Effector CD4-positive, alpha-beta T cell (primary cell): ENCODE data around the gene KPNA1.
"Not testable (repeated sequence)": the region's sequence is repeated elsewhere in the genome, so short reads cannot be mapped to it uniquely, and the experiment has no call there.

Source experiments
- DNase-seq: peaks from one replicate; pipeline ENCODE4 v3.0.0-alpha.2; 2020

KPNA1 gene

DNA sequence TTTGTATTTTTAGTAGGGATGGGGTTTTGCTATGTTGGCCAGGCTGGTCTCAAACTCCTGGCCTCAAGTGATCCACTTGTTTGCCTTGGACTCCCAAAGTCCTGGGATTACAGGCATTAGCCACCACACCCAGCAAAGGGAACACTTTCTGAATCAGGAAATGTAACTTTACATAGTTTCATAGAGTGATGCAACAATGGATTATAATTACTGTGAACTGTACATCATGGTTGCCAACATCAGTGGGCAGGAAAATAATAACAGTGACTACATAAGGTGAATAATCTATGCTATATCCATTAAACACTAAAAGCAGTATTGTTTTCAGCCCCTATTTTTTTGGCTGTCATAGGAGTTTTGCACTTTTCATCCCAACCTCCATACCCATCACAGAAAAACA, 5.0 kb upstream of the KPNA1 start:
- DNase-seq: no peak

DNA sequence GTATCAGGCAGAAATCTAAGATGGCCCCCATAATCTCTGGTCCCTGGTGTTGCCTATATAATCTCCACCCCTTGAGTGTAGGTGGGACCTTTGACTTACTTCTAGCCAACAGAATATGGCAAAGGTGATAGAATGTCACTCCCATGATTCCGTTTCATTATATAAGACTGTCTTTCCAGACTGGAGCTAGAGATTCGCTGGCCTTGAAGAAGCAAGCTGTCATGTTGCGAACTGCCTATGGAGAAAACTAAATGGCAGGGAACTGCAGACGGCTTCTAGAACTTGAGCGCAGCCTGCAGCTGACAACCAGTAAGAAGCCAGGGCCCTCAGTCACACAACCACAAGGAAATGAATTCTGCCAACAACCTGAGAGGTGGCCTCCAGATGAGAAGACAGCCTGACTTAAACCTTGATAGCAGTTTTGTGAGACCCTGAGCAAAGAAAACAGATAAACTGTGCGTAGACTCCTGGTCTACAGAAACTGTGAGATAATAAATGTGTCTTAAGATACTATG, 2.2 kb upstream of the KPNA1 start:
- no peak for DNase-seq

DNA sequence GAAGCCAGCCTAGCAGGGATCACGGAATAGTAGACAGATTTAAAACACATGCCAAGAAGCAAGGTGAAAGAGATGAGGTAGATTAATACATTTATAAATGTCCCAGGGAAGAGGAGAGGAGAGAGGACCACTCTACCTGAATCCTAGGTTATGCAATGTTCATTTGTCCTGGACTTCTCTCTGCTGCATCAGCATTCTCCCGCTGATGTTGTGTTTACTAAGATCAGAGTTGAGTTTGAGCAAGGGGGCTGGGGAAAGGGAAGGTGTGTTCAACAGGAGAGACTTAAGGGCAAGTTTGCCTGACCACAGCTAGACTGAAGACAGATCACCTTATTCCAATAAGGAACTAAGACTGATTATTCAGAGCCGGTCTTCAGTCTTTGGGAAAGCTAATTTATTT, 1.1 kb upstream of the KPNA1 start:
- DNase-seq: no peak

DNA sequence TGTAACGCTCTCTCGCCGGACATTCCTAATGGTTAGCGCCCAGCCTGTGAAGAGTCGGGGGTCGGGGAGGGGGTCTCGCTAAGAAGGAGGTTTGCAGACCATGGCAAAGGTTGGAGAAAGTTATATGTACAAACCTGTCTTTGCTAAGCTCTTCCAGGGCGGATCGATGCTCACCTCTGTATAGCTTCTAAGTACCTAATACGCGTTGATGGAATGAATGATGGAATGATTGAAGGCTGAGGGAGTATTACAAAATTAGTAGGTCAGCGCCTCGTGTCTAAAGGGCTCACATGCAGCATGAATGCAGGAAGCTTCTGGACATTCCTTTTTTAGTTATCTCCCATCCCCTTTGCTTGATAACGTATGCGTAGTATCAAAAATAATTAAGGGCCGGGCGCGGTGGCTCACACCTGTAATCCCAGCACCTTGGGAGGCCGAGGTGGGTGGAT, 305 bp upstream of the KPNA1 start:
- no peak for DNase-seq

DNA sequence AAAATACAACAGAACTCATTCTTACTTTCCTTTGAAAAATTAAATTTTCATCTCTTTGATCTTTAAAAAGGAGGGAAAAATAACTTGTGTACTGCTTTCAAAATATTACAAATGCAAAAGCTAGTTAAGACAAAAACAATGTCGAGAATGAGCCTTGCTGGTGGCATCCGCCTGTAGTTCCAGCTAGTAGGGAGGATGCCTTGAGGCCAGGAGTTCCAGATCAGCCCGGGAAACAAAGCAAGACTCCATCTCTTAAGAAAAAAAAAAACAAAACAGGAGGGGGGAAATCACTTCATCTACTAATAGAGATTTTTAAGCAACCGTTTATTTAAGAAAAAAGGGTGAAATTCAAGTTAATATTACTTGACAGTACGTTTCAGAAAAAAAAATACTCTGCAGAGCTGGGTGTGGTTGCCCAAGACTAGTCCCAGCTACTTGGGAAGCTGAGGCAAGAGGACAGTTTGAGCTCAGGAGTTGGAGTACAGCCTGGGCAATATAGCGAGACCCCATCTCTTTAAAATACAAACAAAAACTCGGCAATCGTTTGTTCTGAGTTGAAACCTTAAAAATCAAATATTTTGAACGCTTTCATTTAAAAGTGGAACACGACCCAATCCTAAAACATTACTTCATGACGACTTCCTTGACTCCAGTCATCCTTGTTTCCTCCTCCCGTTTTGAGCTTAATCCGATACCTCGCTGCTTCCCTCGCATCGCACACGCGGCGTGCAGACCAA, 1.2 kb downstream of the KPNA1 start:
- no peak for DNase-seq

DNA sequence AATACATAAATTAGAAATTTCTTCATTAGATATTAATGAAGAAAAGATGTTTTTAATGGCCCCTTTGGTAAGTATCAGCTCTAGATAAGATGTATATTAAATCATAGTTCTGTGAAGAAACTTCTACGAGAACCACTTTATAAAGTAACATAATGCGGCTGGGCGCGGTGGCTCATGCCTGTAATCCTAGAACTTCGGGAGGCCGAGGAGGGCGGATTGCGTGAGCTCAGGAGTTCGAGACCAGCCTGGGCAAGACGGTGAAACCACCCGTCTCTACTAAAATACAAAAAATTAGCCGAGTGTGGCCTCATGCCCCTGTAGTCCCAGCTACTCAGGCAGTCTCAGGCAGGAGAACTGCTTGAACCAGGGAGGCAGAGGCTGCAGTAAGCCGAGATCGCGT, 2.5 kb downstream of the KPNA1 start:
- no peak for DNase-seq

DNA sequence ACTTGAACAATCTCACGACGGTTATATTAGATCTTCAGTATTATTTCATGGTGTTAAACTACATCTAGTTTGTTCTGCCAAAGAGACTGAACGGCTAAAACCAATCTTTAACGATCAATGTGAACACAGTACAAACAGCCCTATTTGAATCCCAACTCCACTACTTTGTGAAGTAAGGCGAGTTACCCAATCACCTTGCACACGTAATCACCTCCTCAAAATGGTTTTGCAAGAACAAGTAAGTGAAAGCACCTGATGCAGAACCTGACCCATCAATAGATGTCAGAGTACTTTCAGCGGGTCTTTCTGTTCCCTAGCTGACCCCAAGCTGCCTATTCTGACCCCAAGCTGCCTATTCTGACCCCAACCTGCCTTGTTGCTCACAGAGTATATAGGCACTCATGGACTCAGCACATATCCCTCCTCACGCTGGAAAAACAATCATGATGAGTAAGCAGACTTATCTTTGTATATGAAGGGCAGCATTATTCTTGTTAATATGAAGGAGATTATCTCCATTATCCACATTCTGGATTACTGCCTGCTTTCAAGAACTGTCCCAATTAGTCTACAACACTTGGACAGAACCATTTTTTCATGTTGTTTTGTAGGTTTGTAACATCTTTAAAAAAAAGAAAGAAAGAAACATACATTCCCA, 3.7 kb downstream of the KPNA1 start:
- DNase-seq: no peak

DNA sequence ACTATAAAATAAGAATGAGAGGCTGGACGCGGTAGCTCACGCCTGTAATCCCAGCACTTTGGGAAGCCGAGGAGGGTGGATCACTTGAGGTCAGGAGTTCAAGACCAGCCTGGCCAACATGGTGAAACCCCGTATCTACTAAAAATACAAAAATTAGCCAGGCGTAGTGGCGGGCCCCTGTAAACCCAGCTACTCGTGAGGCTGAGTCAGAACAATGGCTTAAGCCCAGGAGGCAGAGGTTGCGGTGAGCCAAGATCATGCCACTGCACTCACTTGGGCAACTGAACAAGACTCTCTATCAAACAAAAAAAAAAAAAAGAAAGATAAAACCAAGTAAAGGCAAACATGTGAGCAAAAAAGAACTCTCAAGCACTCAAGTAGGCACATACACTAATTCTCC, 5.8 kb downstream of the KPNA1 start:
- not testable (repeated sequence) for DNase-seq

DNA sequence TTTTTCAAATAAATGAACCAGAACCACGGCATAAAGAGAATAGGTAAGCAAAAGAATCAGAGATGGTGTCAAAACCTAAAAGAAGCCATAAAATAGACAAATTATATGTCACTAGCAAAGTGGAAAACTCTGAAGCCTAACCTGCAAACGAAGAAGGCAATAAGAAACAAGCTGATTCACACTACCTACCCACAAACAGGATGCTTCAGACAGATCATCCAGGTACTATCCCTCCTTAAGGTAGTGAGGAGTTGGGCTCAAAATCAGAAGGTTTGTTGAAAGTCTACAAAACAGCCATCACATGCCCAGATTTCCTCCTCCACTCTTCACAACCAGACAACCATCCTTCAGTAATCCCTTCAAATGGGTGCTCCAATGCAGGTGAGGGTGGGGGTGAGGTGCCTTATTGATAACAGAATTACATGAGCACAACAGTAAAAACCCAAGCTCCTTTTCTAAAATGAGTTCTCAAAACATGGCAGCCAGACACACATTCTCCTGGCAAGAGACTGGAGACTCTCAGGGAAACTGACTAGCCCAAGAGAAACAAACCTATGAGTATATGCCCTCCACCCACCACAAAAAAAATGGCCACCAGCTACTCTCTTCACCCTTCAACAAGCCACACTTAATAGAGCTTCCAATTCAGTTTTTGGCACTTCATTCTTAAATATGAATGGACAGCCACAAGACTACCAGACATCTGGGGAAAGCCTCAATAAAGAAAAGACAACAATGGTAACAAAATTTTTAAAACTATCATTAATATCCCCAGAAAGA, 6.4 kb downstream of the KPNA1 start:
- DNase-seq: no peak

DNA sequence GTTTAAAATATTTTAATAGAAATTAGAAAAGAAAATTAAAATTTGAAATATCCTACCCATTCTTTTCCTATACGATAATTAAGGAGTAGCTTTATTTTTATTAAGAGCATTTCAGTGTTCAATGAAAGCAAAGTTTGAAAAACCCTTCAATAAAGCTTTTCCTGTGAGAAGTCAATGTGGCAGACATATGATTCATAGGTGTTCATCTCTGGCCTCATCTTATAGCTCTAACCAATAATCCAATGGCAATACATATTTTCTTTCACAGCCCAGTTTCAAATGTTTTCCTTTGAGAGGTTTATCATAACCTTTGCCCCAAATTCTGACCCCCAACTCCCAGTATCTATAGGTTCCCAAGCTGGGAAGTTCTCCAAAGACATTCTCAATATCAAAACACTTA, 8.3 kb downstream of the KPNA1 start:
- DNase-seq: no peak

DNA sequence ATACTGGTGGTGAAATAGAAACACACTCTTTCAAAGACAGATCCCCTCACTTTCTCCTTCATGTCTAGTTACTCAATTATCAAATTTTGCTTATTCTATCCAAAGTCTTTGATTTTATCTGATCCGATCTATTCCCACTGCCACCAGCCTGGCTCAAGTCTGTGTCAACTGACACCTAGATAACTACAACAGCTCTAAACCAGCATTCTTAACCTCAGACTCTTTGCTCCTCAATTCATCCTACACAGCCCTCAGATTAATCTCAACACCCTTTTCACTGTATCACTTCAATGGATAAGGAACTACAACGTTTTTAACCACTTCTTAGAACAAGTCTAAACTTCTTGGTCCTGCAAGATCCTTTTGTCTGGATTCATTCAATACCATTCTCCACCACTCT, 9.1 kb downstream of the KPNA1 start:
- DNase-seq: no peak

DNA sequence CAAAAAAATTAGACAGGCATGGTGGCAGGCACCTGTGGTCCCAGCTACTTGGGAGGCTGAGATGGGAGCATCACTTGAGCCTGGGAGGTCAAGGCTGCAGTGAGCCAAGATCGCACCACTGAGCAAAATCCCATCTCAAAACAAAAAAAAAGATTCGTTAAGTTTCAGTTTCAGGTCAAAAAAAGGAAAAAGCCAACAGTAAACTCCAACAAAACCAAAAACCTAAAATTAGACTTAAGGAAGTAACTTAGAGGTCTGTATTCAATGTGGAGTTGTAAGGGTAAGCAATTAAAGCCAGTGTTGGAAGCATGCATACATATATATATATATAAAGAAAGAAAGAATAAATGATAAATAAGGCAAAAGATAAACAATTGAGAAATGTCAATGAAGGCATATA, 11.8 kb downstream of the KPNA1 start:
- no peak for DNase-seq

DNA sequence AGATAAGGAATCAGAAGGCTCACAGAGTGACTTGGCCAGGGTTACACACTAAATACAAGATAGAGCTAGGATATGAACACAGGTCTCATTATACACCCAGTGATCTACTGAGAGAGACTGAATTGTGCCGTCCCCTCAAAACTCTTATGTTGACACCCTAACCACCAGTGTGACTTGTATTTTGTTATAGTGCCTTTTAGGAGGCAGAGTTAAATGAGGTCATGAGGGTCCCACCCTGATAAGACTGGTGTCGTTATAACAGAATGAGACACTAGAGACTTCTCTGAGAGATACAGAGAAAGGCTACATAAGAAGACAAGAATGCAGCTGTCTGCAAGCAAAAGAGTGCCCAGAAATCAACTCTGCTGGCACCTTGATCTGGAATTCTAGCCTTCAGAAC, 12.6 kb downstream of the KPNA1 start:
- no peak for DNase-seq

DNA sequence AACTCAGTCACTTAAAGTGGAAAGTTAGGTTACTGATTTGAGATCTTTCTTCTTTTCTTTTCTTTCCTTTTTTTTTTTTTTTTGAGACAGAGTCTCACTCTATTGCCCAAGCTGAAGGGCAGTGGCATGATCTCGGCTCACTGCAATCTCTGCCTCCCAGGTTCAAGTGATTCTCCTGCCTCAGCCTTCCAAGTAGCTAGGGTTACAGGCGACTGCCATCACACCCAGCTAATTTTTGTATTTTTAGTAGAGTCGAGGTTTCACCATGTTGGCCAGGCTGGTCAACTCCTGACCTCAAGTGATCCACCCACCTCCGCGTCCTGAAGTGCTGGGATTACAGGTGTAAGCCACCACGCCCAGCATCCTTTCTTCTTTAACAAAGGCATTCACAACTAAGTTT, 13.8 kb downstream of the KPNA1 start:
- not testable (repeated sequence) for DNase-seq

DNA sequence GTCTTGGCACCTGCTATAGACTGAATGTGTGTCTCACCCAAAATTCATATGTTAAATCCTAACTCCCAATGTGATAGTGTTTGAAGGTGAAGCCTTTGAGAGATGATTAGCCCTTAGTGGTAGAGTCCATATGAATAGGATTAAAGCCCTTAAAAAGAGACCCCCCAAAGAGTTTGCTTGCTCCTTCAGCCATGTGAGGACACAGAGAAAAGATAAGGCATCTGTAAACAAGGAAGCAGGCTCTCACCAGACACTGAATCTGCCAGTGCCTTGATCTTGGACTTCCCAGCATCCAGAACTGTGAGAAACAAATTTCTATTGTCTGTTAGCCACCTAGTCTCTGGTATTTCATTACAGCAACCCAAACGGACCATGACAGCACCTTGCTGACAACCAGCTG, 16.6 kb downstream of the KPNA1 start:
- DNase-seq: no peak

DNA sequence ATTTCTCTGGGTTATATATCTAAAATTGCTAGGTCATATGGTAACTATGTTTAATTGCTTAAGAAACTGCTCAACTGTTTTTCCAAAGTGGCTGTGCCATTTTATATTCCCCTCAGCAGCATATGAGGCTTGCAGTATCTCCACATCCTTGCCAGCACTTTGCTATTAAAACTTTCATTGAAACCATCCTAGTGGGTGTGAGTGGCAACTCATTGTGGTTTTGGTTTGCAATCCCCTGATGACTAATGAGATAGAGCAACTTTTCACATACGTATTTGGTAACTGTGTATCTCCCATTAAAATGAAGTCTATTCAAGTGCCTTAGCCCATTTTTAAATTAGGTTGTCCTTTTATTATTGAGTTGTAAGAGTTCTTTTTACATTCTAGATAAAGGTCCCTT, 17.3 kb downstream of the KPNA1 start:
- DNase-seq: no peak

DNA sequence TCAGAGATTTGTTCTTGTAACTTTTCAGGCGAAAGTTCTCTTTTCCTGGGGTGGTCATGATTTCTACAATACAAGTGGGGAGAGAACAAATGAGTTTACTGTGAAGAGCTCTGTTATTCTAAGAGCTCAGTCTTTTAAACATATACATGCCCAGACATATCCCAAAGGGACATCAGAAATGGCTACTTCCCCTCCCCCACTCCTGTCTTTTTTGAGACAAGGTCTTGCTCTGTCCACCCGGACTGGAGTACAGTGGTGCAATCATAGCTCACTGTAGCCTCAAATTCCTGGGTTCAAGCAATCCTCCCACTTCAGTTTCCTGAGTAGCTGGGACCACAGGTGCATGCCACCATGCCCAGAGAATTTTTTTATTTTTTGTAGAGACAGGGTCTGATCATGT, 18.2 kb downstream of the KPNA1 start:
- no peak for DNase-seq

DNA sequence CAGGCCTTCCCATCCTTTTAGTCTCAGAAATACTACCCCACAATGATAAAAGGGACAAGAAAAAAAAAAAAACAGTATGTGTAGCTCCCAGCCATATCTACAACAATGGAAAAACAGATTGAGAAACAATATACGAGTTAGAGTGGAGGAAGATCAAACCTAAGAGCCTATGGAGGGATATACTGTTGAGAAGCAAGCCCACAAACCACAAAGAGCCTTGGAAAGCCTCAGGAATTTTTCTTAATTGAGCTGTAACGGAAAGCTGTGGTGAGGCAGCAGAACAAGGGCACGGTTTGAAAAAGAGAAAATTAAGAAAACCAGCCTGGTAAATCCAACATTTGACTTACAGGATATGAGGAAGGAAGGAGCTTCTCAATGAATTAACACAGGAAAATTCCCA, 21.4 kb downstream of the KPNA1 start:
- DNase-seq: no peak

DNA sequence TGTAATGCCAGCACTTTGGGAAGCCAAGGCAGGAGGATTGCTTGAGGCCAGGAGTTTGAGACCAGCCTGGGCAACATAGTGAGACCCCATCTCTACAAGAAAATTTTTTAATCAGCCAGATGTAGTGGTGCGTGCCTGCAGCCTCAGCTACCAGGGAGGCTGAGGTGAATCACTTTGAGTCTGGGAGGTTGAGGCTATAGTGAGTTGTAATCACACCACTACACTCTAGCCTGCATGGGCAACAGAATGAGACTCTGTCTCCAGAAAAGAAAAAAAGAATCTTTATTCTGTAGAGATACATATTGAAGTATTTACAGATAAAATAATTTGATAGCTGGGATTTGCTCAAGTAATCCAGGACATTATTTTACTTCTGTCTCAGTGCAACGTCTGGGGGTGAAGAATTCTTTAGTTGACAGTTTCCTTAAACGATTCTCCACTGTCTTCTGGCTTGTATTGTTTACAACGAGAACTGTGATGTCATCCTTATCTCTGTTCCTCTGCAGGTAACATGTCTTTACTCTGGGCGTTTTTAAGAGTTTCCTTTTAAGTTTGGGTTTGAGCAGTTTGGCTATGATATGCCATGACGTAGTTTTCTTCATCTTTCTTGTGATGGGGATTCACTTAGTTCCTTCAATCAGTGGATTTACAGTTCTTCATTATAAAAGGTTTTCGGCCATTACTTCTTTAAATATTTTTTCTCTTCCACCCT, 26.3 kb downstream of the KPNA1 start:
- DNase-seq: no peak

DNA sequence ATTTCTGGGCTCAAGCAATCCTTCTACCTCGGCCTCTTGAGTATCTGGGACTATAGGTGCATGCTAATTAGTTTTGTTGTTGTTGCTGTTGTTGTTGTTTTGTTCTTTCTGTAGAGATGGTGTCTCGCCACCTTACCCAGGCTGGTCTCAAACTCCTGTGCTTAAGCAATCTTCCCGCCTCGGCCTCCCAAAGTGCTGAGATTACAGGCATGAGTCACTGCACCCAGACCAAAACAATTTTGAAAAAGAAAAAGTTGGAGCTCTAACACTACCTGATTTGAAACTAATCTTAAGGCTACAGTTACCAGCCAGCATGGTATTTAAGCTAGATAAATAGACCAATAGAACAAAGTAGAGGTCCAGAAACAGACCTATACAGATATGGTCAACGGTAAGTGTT, 29.8 kb downstream of the KPNA1 start:
- DNase-seq: no peak

DNA sequence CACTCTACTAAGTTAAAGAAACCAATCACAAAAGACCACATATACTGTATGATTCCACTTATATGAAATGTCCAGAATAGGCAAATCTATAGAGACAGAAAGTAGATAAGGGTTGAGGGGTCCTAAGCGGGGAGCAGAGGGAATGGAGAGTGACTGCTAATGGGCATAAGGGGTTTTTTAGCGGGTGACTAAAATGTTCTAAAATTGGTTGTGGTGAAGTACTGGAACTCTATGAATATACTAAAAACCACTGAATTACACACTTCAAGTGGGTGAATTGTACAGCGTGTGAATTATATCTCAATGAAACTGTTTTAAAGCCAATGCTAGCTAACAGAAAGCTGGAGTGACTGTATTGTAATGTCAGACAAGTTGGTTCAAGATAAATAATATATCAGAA, 33.3 kb downstream of the KPNA1 start:
- no peak for DNase-seq

DNA sequence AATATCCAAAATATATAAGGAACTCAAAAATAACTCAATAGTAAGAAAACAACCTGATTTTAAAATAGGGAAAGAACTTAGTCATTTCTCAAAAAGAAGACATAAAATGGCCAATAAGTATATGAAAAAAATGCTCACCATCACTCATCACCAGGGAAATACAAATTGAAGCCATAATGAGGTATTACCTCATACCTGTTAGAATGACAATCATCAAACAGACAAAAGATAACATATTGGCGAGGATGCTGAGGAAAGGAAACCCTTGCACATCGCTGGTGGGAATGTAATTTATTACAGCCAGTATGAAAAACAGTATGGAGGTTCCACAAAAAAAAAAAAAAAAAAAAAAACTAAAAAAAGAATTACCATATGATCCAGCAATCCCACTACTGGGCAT, 38.2 kb downstream of the KPNA1 start:
- DNase-seq: no peak

DNA sequence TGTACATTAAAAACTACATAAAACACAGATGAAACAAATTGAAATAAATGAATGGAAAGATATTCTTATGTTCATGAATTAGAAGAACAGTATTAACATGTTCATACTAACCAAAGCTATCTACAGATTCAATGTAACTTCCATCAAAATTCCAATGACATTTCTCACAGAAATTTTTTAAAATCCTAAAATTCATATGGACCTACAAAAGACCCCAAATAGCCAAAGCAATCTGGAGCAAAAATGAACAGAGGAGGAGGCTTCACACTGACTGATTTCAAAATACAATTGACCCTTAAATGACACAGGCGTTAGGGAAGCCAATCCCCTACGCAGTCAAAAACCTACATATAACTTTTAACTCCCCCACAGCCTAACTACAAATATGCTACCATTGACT, 39.4 kb downstream of the KPNA1 start:
- no peak for DNase-seq
